HepG2 (cell line): ENCODE measurements around the gene C16orf86. TPM values are rescaled to one million over a fixed set of nuclear protein-coding genes. Genes with fewer than 3 reads are reported as not detected.

Experiments
- AGO1 ChIP-seq: fragments of 200-400 bp; formaldehyde crosslinking; IDR thresholded peaks from 2 replicates; pipeline ENCODE4 v1.6.1; 2017; ENCODE audit warnings: mild to moderate bottlenecking, low read depth, low read length, moderate library complexity; ENCODE audit not compliant: poor library complexity, severe bottlenecking
- ARID2 ChIP-seq: sonication (generic); formaldehyde crosslinking; IDR thresholded peaks from 2 replicates; pipeline ENCODE4 v1.8.1; 2022; ENCODE audit warnings: mild to moderate bottlenecking, missing genetic modification reagents, borderline replicate concordance
- BRF2 ChIP-seq: sonication (generic); formaldehyde crosslinking; IDR thresholded peaks from 2 replicates; pipeline ENCODE4 v1.8.1; 2022; ENCODE audit warnings: mild to moderate bottlenecking, missing genetic modification reagents
- CHCHD3 ChIP-seq: sonication (generic); formaldehyde crosslinking; IDR thresholded peaks from 2 replicates; pipeline ENCODE4 v1.8.0; 2022; ENCODE audit warnings: mild to moderate bottlenecking, missing genetic modification reagents, moderate library complexity
- DR1 ChIP-seq: sonication (generic); formaldehyde crosslinking; IDR thresholded peaks from 2 replicates; pipeline ENCODE4 v1.8.0; 2021; ENCODE audit warnings: mild to moderate bottlenecking, missing genetic modification reagents, inconsistent platforms
- IKZF4 ChIP-seq: sonication (generic); formaldehyde crosslinking; IDR thresholded peaks from 2 replicates; pipeline ENCODE4 v1.5.1; 2020; ENCODE audit warnings: borderline replicate concordance, mild to moderate bottlenecking, low read depth, missing genetic modification reagents; ENCODE audit errors: not compliant biosample characterization
- REL ChIP-seq: sonication (generic); formaldehyde crosslinking; conservative IDR thresholded peaks from 2 replicates; pipeline ENCODE4 v1.8.0; 2022; ENCODE audit warnings: mild to moderate bottlenecking, missing genetic modification reagents, moderate library complexity
- SNAI1 ChIP-seq: sonication (generic); formaldehyde crosslinking; IDR thresholded peaks from 2 replicates; pipeline ENCODE4 v1.5.0; 2020; ENCODE audit warnings: mild to moderate bottlenecking, missing genetic modification reagents, borderline replicate concordance
- ZBTB4 ChIP-seq: sonication (generic); formaldehyde crosslinking; IDR thresholded peaks from 2 replicates; pipeline ENCODE4 v1.4.0; 2020; ENCODE audit warnings: missing genetic modification reagents, mild to moderate bottlenecking, borderline replicate concordance
- ZMYM4 ChIP-seq: sonication (generic); formaldehyde crosslinking; IDR thresholded peaks from 2 replicates; pipeline ENCODE4 v1.8.1; 2023; ENCODE audit warnings: mild to moderate bottlenecking, missing genetic modification reagents
- ZNF280B ChIP-seq: sonication (generic); formaldehyde crosslinking; IDR thresholded peaks from 2 replicates; pipeline ENCODE4 v1.5.0; 2020; ENCODE audit warnings: missing genetic modification reagents, mild to moderate bottlenecking, borderline replicate concordance
- ZNF329 ChIP-seq: sonication (generic); formaldehyde crosslinking; IDR thresholded peaks from 2 replicates; pipeline ENCODE4 v1.9.0; 2021; ENCODE audit warnings: low read depth, mild to moderate bottlenecking, missing genetic modification reagents
- ZNF549 ChIP-seq: sonication (generic); formaldehyde crosslinking; IDR thresholded peaks from 2 replicates; pipeline ENCODE4 v1.5.0; 2020; ENCODE audit warnings: missing genetic modification reagents
- ZNF749 ChIP-seq: sonication (generic); formaldehyde crosslinking; IDR thresholded peaks from 2 replicates; pipeline ENCODE4 v1.8.0; 2022; ENCODE audit warnings: mild to moderate bottlenecking, missing genetic modification reagents, moderate library complexity, borderline replicate concordance
- ZNF766 ChIP-seq: sonication (generic); formaldehyde crosslinking; IDR thresholded peaks from 2 replicates; pipeline ENCODE4 v1.5.0; 2020; ENCODE audit warnings: missing genetic modification reagents, borderline replicate concordance
- polyA plus RNA-seq, 8 experiments: library from polyadenylated mRNA; depleted of rRNA in 3 of 8; stranded (reverse) in 7 of 8; unstranded in 1 of 8; fragments of >200 nt; fragmentation: Illumina TruSeq in 4 of 8; extraction: Trizol in 4 of 8; gene quantifications; 2 replicates each; pipeline versions ENCODE4 v1.2.1 to v1.2.3, GENCODE V29; 2011 to 2016; ENCODE audit warnings: low read depth in 4 of 8, missing spikeins in 1 of 8, mixed read lengths in 1 of 8; ENCODE audit not compliant: insufficient read depth in 1 of 8
- total RNA-seq, 5 experiments: library from RNA; depleted of rRNA; stranded (reverse); fragments of >200 nt; fragmentation: Illumina TruSeq; extraction: Trizol; gene quantifications; 2 replicates each; pipeline ENCODE4 v1.2.3, GENCODE V29; 2016; ENCODE audit warnings: low read depth in 1 of 5
- TF ChIP-seq, protein P1 (sequence below): sonication (generic); formaldehyde crosslinking; IDR thresholded peaks from 2 replicates; pipeline ENCODE4 v1.9.0; 2022; ENCODE audit warnings: missing genetic modification reagents, mild to moderate bottlenecking, borderline replicate concordance
- TF ChIP-seq, protein P2 (sequence below): sonication (generic); formaldehyde crosslinking; conservative IDR thresholded peaks from 2 replicates; pipeline ENCODE4 v1.4.0; 2020; ENCODE audit warnings: mild to moderate bottlenecking, missing genetic modification reagents, moderate library complexity

The C16orf86 gene
- total and polyA plus RNA-seq, 2 of the 13 experiments (the other 11 are each of a cell fraction or from before 2014, with no cell fraction given), result 1.5 to 3.1 TPM

DNA sequence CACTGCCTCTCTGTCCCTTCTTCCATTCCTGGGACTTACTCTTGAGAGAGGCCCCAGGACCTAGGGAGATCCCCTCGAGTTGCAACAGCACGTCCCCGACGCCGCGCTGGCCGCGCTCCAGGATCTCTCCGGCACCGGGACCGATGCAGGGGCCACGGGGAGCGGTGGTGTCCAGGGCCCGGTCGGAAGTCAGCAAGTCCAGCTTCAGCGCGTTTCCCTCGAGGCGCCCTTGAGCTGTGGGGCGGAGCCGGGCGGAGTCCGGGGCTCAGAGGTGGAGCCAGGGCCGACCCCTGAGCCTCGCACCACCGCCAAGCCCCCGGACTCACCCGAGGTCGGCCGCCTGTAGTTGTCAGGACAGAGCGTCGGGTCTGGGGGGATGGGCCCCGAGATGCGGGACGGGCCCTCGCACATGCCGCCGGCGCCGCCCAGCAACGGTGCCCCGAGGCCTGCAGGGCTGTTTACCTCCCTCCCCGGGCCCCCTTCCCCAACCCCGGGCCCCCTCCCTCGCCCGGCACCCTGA lies 522 bp upstream of the C16orf86 start (continued):
- TF ChIP-seq, protein P1, sequence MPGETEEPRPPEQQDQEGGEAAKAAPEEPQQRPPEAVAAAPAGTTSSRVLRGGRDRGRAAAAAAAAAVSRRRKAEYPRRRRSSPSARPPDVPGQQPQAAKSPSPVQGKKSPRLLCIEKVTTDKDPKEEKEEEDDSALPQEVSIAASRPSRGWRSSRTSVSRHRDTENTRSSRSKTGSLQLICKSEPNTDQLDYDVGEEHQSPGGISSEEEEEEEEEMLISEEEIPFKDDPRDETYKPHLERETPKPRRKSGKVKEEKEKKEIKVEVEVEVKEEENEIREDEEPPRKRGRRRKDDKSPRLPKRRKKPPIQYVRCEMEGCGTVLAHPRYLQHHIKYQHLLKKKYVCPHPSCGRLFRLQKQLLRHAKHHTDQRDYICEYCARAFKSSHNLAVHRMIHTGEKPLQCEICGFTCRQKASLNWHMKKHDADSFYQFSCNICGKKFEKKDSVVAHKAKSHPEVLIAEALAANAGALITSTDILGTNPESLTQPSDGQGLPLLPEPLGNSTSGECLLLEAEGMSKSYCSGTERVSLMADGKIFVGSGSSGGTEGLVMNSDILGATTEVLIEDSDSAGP (CRISPR knock-in tag), result no peak
- TF ChIP-seq ZNF280B (peak; percentile 48; the same call in 1 of the 2 replicates), AGO1 (peak; percentile 6), ZBTB4 (CRISPR knock-in tag) (no peak), DR1 (no peak; the same call in 1 of the 2 replicates), SNAI1 (peak; percentile 86), ZNF329 (CRISPR knock-in tag) (no peak; the same call in 1 of the 2 replicates), IKZF4 (CRISPR knock-in tag) (peak; percentile 18), ARID2 (CRISPR knock-in tag) (no peak), CHCHD3 (no peak), REL (CRISPR knock-in tag) (no peak), BRF2 (peak; percentile 60; the same call in 1 of the 2 replicates), ZNF766 (no peak), ZNF749 (CRISPR knock-in tag) (peak; percentile 68; the same call in 1 of the 2 replicates), ZMYM4 (peak; percentile 79), ZNF549 (no peak)
- TF ChIP-seq, protein P2, sequence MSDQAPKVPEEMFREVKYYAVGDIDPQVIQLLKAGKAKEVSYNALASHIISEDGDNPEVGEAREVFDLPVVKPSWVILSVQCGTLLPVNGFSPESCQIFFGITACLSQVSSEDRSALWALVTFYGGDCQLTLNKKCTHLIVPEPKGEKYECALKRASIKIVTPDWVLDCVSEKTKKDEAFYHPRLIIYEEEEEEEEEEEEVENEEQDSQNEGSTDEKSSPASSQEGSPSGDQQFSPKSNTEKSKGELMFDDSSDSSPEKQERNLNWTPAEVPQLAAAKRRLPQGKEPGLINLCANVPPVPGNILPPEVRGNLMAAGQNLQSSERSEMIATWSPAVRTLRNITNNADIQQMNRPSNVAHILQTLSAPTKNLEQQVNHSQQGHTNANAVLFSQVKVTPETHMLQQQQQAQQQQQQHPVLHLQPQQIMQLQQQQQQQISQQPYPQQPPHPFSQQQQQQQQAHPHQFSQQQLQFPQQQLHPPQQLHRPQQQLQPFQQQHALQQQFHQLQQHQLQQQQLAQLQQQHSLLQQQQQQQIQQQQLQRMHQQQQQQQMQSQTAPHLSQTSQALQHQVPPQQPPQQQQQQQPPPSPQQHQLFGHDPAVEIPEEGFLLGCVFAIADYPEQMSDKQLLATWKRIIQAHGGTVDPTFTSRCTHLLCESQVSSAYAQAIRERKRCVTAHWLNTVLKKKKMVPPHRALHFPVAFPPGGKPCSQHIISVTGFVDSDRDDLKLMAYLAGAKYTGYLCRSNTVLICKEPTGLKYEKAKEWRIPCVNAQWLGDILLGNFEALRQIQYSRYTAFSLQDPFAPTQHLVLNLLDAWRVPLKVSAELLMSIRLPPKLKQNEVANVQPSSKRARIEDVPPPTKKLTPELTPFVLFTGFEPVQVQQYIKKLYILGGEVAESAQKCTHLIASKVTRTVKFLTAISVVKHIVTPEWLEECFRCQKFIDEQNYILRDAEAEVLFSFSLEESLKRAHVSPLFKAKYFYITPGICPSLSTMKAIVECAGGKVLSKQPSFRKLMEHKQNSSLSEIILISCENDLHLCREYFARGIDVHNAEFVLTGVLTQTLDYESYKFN (CRISPR knock-in tag), result peak; percentile 36; the same call in 1 of the 2 replicates
